Gastroesophageal sphincter (tissue), 4 donors: ENCODE data around the gene CDIP1. TPM values are rescaled to one million over a fixed set of nuclear protein-coding genes. Genes with fewer than 3 reads are reported as not detected.

ENCODE experiments used
- ATAC-seq: fragments of 150-250 bp; one replicate; pipeline ENCODE4 v1.9.1; 2016; ENCODE audit warnings: mild to moderate bottlenecking, moderate library complexity
- H3K27ac ChIP-seq, 4 donors: fragments of 200-600 bp; sonication (generic) in 3 of 4; 1 replicate in 3 of 4; 2 replicates in 1 of 4; pipeline ENCODE4 v1.5.1; 2016 to 2019
- H3K27me3 ChIP-seq: fragments of 200-600 bp; sonication (generic); one replicate; pipeline ENCODE4 v1.5.1; 2019
- H3K36me3 ChIP-seq, 2 donors: fragments of 200-600 bp; sonication (generic); one replicate each; pipeline ENCODE4 v1.5.1; 2019; ENCODE audit warnings: control low read depth in 1 of 2
- H3K4me1 ChIP-seq, 3 donors: fragments of 200-600 bp; sonication (generic); 1 replicate in 2 of 3; 2 replicates in 1 of 3; pipeline ENCODE4 v1.5.1; 2016 to 2019; ENCODE audit warnings: control low read depth in 2 of 3
- H3K4me3 ChIP-seq, 2 donors: fragments of 200-600 bp; sonication (generic); one replicate each; pipeline ENCODE4 v1.5.1; 2019; ENCODE audit warnings: mild to moderate bottlenecking in 1 of 2, moderate library complexity in 1 of 2
- H3K9me3 ChIP-seq, 3 donors: fragments of 200-600 bp; sonication (generic); one replicate each; pipeline ENCODE4 v1.5.1; 2017 to 2019; ENCODE audit warnings: control low read depth in 2 of 3
- EP300 ChIP-seq: sonication (generic); formaldehyde crosslinking; IDR thresholded peaks from one replicate; pipeline ENCODE4 v1.6.1; 2017; ENCODE audit warnings: antibody characterized with exemption, mild to moderate bottlenecking
- POLR2A ChIP-seq, 2 donors: fragments of 450-650 bp; IDR thresholded peaks; one replicate each; pipeline ENCODE4 v1.6.1; 2017; ENCODE audit warnings: antibody characterized with exemption in 2 of 2, mild to moderate bottlenecking in 2 of 2, moderate library complexity in 1 of 2
- POLR2AphosphoS5 ChIP-seq: sonication (generic); formaldehyde crosslinking; IDR thresholded peaks from one replicate; pipeline ENCODE4 v1.6.1; 2017; ENCODE audit warnings: antibody characterized with exemption
- WGBS, 2 donors: methylation state at CpG; one replicate each; pipeline ENCODE4 v1.1.5; 2018; ENCODE audit warnings: low coverage in 1 of 2; 5-methylcytosine and 5-hydroxymethylcytosine counted together
- total RNA-seq, 4 donors: library from RNA; depleted of rRNA; stranded (reverse); fragments of >200 nt; gene quantifications; one replicate each; pipeline ENCODE4 v1.1.0, GENCODE V29; 2016
- TF ChIP-seq, protein P1 (sequence below), 4 experiments: fragments of 200-600 bp in 2 of 4; fragments of 450-650 bp in 2 of 4; sonication (generic) in 1 of 4; IDR thresholded peaks; one replicate each; pipeline ENCODE4 v1.5.1; 2017 to 2019; ENCODE audit warnings: antibody characterized with exemption in 4 of 4, mild to moderate bottlenecking in 2 of 4, moderate library complexity in 2 of 4

Gene CDIP1
- total RNA-seq, 4 donors from 2014 or later = 13.2 to 31.5 (median 18.7) TPM

GRCh38 chr16:4463522-4464163 is 74.9 kb downstream of the CDIP1 start:
- no peaks in the 10 kb centered on the region for H3K27me3 ChIP-seq
- no peak overlapping the region for H3K27ac ChIP-seq
- no peak overlapping the region for H3K4me3 ChIP-seq
- WGBS, 2 donors = 73% methylated on average over 8 of the region's 22 CpGs; no CpG with 5 or more reads in 1 of the 2 donors
- H3K36me3 ChIP-seq = peaks cover 0 to 97% of the 10 kb centered on the region in 2 donors
- no peak for TF ChIP-seq EP300
- TF ChIP-seq POLR2A (IDR thresholded peaks at IDR 0.05) = no peak
- TF ChIP-seq, protein P1, sequence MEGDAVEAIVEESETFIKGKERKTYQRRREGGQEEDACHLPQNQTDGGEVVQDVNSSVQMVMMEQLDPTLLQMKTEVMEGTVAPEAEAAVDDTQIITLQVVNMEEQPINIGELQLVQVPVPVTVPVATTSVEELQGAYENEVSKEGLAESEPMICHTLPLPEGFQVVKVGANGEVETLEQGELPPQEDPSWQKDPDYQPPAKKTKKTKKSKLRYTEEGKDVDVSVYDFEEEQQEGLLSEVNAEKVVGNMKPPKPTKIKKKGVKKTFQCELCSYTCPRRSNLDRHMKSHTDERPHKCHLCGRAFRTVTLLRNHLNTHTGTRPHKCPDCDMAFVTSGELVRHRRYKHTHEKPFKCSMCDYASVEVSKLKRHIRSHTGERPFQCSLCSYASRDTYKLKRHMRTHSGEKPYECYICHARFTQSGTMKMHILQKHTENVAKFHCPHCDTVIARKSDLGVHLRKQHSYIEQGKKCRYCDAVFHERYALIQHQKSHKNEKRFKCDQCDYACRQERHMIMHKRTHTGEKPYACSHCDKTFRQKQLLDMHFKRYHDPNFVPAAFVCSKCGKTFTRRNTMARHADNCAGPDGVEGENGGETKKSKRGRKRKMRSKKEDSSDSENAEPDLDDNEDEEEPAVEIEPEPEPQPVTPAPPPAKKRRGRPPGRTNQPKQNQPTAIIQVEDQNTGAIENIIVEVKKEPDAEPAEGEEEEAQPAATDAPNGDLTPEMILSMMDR (IDR thresholded peaks at IDR 0.05) = no peak
- TF ChIP-seq POLR2AphosphoS5 = no peak
- ATAC-seq = no peak
- H3K4me1 ChIP-seq = no peaks in the 10 kb centered on the region
- no peaks in the 10 kb centered on the region for H3K9me3 ChIP-seq

GRCh38 chr16:4461250-4462085 is 77.1 kb downstream of the CDIP1 start:
- no peak for TF ChIP-seq POLR2A (IDR thresholded peaks at IDR 0.05)
- no peak for TF ChIP-seq EP300
- no peak for TF ChIP-seq POLR2AphosphoS5
- TF ChIP-seq, protein P1 (IDR thresholded peaks at IDR 0.05) = no peak
- Histone ChIP-seq H3K27me3 (no peaks in the 10 kb centered on the region), H3K4me1 (no peaks in the 10 kb centered on the region), H3K36me3 (peaks cover 0 to 99% of the 10 kb centered on the region in 2 donors), H3K4me3 (no peak overlapping the region), H3K27ac (peak overlapping the region in 1 of 4 donors; percentile 32), H3K9me3 (no peaks in the 10 kb centered on the region)
- peak; percentile 30 for ATAC-seq
- WGBS, 2 donors = 64% methylated on average over 4 of the region's 27 CpGs; no CpG with 5 or more reads in 1 of the 2 donors

GRCh38 chr16:4460936-4461249 is 77.7 kb downstream of the CDIP1 start:
- whole genome bisulfite sequencing, 2 donors = 78 to 80% methylated on average over 1 to 3 of the region's 5 CpGs
- no peaks in the 10 kb centered on the region for H3K27me3 ChIP-seq
- TF ChIP-seq POLR2AphosphoS5 = no peak
- TF ChIP-seq, protein P1 (IDR thresholded peaks at IDR 0.05) = no peak
- no peak for TF ChIP-seq POLR2A (IDR thresholded peaks at IDR 0.05)
- TF ChIP-seq EP300 = no peak
- no peaks in the 10 kb centered on the region for H3K4me1 ChIP-seq
- no peak overlapping the region for H3K27ac ChIP-seq
- ATAC-seq = no peak
- H3K4me3 ChIP-seq = no peak overlapping the region
- no peaks in the 10 kb centered on the region for H3K9me3 ChIP-seq
- peaks cover 0 to 99% of the 10 kb centered on the region in 2 donors for H3K36me3 ChIP-seq

Other genes starting within 250 kb of the CDIP1 start
- gene GLIS2, start 222.7 kb downstream of the CDIP1 start, total RNA-seq = 10 to 100 TPM in 1 of 4 donors, 1 to 10 TPM in 3; 5.7 to 26.9 (median 7.9) TPM
- 10 to 100 TPM; 26.0 to 37.3 (median 34.7) TPM for gene PAM16, start 187.5 kb downstream of the CDIP1 start, total RNA-seq
- gene VASN, start 166.9 kb downstream of the CDIP1 start, total RNA-seq = 10 to 100 TPM in 3 of 4 donors, 1 to 10 TPM in 1; 6.8 to 35.8 (median 19.9) TPM
- gene CORO7, start 122.2 kb downstream of the CDIP1 start, total RNA-seq = 10 to 100 TPM; 11.0 to 38.9 (median 17.8) TPM
- 10 to 100 TPM; 39.6 to 55.6 (median 43.9) TPM for gene DNAJA3, start 112.9 kb downstream of the CDIP1 start, total RNA-seq
- 10 to 100 TPM; 32.9 to 49.7 (median 39.3) TPM for gene NMRAL1, start 64.1 kb downstream of the CDIP1 start, total RNA-seq
- 10 to 100 TPM; 26.3 to 66.3 (median 36.2) TPM for gene HMOX2, start 62.4 kb downstream of the CDIP1 start, total RNA-seq
- gene C16orf96, start 17.6 kb upstream of the CDIP1 start, total RNA-seq = under 1 TPM in 1 of 4 donors, not detected in 3; 0.40 TPM
- 10 to 100 TPM in 3 of 4 donors, 1 to 10 TPM in 1; 5.9 to 24.0 (median 14.3) TPM for gene UBALD1, start 76.1 kb upstream of the CDIP1 start, total RNA-seq
- gene MGRN1, start 86.1 kb upstream of the CDIP1 start, total RNA-seq = 10 to 100 TPM; 29.2 to 67.0 (median 40.5) TPM
- gene NUDT16L1, start 154.8 kb upstream of the CDIP1 start, total RNA-seq = 10 to 100 TPM; 14.8 to 26.3 (median 21.4) TPM
- 10 to 100 TPM; 23.3 to 47.8 (median 27.6) TPM for gene ANKS3, start 195.5 kb upstream of the CDIP1 start, total RNA-seq
- gene DNAAF8, start 195.8 kb upstream of the CDIP1 start, total RNA-seq = under 1 TPM; 0.54 to 0.89 (median 0.65) TPM
- gene ZNF500, start 228.4 kb upstream of the CDIP1 start, total RNA-seq = 10 to 100 TPM; 12.6 to 15.8 (median 13.8) TPM
- not detected for gene SEPTIN12, start 249.6 kb upstream of the CDIP1 start, total RNA-seq